NK-92 treated with Interleukin-12 subunit alpha and Interleukin-12 subunit beta, amount 100 ng/mL, for 24 hours (cell line): Measurements from ENCODE around the gene MACROD2.
"Not testable (repeated sequence)": the region's sequence is repeated elsewhere in the genome, so short reads cannot be mapped to it uniquely, and the experiment has no call there.

Experiments
- DNase-seq: peaks from one replicate; lab custom pipeline; 2025; lab: John Stamatoyannopoulos, UW

Gene MACROD2

GRCh38 chr20:14193443-14193842 lies 198.1 kb downstream of the MACROD2 start:
- no peak for DNase-seq

DNA sequence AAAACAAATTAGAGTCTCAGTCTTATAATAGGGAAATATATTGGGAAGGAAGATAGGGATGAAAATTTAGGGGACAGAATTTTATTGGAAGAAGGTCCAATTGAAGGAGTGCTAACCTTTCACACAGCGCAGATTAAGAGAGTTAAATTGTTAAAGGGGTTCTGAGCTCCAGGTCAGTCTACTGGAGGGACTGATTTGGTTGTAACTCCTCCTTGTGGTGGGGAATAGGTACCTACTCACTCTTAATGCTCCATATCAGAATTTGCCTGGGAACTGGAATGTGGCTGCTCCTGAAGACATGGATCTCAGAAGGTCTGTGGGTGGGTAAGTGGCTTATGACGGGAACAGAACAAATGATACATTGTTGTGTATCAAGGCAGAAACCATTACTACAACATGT lies 198.6 kb downstream of the MACROD2 start:
- no peak for DNase-seq

DNA sequence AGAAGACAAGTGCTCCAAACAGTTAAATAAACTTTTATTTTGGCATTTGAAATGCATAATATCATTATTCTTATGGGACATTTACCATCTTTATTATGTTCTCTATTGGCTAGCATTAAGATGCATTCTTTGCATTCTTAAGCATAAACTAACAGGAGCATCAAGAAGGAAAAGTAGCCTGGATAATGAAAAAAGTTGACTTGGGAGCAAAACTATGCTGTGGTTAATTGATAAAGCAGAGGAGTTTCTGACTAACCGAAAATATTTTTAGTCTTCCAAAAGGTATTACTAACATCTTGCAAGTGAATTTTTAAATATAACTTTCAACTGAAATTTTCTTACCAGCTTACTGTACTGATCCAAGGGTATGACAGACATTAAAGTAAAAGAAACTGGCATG lies 201.8 kb downstream of the MACROD2 start:
- DNase-seq, result no peak

DNA sequence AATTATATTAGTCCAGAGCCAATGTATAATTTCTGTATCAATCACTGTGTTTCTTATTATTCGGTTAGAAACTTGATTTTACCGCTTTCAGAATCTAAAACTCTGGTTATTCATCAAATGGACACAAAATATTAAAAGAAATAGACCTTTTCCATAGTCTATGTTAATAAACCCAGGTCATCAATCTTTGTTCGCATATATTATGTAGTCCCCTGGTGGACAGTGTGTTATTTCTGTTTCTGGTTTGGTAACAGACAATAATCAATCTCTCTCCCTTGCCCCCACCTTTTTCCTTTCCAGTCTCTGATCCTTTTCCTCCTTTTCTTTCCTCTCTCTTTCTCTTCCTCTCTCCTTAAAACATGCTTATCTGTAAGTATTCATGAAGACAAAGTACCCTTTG lies 203.1 kb downstream of the MACROD2 start:
- DNase-seq, result no peak

GRCh38 chr20:14199111-14199510 lies 203.8 kb downstream of the MACROD2 start:
- DNase-seq, result no peak

- DNase-seq, result no peak
These were observed 208.3 kb downstream of the MACROD2 start for GRCh38 chr20:14203657-14204056.

DNA sequence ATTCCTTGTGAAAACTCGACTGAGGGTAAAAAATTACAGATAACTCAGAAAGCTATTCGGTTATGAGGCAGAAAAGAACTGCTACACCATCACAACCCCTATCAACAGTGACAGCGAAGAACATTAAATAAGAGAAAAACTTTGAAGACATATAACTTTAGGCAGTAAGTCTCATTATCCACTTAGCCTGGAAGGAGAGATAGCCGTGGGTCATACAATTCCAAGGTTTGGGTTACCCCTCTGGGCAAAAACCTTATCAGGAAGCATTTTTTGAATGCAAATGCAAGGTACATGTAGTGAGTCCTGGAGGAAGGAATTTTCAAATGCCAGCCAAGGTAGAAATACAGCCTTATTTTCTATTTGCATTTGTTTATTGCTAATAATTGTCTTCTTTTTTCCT lies 212.3 kb downstream of the MACROD2 start:
- DNase-seq, result no peak

DNA sequence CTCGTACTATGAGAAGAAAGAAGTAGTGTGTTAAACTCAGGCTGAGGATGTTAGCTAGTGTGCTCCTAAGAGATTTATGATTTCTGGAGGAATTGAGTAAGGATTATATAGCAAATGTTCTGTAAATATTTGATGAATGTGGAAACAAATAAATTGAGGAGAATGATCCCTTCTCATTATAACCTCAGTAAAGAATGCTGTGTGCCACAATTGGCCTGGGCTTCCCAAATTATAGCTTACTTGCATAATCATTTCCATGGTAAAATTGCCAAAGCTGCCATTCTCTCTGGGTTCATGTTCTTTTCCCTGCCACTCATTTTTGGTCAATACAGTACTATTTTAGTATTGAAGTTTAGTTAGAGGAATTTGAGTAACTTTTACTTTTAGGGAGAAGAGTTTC lies 213.6 kb downstream of the MACROD2 start:
- no peak for DNase-seq

DNA sequence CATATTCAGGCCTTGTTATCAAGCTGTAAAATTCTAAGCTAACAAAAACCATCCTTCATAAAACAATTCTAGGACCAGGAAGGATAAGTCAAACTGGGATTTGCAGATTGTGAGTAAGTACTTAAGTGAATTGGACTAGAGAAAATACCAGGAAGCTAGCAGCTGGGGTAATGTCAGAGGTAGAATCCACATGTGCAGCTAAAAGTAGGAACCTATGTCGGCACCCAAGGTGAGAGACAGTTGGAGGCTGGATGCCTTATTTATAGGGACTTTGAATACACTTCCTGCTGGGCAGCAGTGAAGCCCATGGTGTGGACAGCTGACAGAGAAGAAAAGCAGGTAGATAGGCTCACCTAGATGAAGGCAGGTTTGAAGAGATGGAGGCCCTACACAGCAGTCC lies 214.8 kb downstream of the MACROD2 start:
- no peak for DNase-seq

DNA sequence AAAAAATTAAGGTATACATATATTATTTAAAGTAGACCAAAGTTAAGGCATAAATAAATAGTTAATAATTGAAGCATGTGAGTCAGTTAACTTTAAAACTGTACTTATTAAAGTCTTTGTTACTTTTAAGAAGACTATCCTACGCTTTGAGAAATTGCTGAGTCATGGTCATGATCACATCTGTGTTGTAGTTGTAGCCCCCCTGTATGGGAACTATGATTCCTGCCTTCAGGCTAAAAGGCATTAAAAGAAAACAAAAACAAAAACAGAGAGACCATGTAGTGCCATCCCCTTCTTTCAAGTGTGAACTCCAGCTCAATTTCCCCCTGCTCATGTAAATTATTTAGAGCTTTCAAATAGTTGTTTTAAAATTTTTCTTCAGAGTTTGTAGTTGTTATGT lies 218.7 kb downstream of the MACROD2 start:
- no peak for DNase-seq

- DNase-seq, result not testable (repeated sequence)
These were observed 220.6 kb downstream of the MACROD2 start for GRCh38 chr20:14215880-14216279.

- DNase-seq, result no peak
These were observed 224.6 kb downstream of the MACROD2 start for GRCh38 chr20:14219801-14220461.

DNA sequence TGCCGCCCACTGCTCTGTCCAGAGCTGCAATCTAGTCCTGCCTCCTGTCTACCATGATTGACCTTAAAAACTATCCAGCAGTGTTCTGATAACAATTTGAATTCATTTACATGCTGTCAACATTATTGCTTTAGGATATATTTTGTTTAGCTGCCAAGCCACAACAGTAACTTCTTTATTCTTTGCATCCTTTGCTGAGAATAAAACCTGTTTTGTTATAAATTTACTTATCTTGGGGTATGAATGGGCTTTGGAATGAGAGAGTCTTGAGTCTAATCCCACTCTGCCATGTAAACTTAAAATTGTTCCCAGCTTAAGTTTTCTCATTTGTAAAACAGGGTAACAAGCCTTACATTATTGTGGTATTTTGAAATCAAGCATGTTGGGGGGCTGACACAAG lies 225.7 kb downstream of the MACROD2 start:
- no peak for DNase-seq

DNA sequence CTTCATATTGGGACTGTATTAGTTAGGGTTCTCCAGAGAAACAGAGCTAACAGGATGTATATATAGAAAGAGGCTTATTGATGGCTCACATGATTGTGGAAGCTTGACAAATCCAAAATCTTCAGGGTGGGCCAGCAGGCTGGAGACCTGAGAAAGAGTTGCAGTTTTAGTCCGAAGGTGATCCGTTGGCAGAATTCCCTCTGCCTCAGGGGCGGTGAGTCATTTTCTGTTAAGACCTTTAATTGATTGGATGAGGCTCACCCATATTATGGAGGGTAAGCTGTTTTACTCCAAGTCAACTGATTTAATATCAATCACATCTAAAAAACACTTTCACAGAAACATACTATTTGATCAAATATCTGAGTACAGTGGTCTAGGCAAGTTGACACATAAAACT lies 228.5 kb downstream of the MACROD2 start:
- DNase-seq, result no peak

DNA sequence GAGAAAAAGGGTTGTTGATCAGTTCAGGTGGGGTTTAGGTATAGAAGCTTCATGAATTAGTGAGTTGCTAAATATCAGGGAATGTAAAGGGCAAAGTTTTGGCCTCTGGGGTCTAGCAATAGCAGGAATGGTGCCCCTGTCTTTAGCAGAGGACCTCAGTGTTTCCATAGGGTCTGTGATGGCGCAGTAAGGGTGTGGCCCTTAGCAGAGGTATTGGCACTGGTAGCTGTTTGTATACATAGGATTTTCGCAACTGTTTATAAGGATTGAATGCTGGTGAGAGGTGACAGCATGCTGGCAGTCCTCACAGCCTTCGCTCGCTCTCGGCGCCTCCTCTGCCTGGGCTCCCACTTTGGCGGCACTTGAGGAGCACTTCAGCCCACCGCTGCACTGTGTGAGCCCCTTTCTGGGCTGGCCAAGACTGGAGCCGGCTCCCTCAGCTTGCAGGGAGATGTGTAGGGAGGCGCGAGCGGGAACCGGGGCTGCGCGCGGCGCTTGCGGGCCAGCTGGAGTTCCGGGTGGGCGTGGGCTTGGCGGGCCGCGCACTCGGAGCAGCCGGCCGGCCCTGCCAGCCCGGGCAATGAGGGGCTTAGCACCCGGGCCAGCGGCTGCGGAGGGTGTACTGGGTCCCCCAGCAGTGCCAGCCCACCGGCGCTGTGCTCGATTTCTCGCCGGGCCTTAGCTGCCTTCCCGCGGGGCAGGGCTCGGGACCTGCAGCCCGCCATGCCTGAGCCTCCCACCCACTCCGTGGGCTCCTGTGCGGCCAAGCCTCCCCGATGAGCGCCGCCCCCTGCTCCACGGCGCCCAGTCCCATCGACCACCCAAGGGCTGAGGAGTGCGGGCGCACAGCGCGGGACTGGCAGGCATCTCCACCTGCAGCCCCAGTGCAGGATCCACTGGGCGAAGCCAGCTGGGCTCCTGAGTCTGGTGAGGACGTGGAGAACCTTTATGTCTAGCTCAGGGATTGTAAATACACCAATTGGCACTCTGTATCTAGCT lies 231.0 kb downstream of the MACROD2 start:
- DNase-seq, result not testable (repeated sequence)

DNA sequence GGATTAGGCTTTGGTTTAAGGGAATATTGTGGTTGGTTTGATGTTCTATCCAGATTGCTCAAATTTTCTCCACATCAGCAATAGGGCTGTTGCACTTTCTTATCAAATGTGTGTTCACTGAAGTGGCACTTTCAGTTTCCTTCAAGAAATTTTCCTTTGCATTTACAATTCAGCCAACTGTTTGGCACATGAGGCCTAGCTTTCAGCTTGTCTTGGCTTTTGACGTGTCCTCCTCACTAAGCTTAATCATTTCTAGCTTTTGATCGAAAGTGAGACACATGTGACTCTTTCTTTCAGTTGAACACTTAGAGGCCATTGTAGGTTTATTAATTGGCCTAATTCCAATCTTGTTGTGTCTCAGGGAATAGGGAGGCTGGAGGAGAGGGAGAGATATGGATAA lies 237.3 kb downstream of the MACROD2 start:
- DNase-seq, result no peak

DNA sequence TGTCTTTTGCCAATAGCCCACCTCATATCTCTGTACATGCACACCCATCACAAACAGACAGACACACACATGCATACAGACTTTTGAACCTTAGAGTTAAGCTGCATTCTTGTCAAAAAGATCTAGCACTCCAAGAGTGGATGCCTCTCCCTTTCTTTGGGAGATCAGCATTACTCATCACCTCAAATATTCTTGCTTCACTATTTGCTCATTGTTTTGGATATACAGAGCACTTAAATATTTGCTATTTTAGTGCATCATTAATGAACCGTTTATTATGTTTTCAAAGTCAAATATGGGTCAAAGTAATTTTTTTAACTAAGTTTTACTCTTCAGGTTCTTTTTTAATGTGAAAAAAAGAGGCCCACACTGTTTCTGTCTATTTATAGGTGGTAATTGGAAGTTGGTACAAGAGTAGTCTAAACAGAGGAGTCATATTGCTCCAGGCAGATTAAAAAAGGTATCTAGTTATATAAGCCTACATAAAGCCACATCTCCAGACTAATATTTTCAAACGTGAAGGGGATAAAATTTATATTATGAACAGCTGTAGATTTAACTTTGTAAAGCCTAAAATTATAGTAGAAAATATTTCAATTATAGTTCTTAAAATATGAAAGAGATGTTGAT lies 239.5 kb downstream of the MACROD2 start:
- no peak for DNase-seq

DNA sequence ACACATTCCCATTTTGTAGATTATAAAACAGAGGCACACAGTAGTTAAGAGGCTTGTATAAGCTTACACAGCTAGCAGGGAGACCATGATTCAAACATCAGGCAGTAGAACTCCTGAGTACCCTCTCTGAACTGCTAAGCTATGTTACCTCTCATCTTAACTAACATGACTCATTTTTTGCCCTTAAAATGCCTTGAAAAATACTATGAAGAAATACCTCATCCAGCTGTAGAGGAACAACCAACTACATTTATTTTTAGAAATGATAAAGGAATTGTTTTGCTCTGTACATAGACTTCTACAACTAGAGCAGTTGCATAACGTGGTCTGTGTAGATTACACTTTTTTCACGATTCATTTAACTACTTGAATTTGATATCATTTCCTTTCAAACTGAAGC lies 240.0 kb downstream of the MACROD2 start:
- no peak for DNase-seq

DNA sequence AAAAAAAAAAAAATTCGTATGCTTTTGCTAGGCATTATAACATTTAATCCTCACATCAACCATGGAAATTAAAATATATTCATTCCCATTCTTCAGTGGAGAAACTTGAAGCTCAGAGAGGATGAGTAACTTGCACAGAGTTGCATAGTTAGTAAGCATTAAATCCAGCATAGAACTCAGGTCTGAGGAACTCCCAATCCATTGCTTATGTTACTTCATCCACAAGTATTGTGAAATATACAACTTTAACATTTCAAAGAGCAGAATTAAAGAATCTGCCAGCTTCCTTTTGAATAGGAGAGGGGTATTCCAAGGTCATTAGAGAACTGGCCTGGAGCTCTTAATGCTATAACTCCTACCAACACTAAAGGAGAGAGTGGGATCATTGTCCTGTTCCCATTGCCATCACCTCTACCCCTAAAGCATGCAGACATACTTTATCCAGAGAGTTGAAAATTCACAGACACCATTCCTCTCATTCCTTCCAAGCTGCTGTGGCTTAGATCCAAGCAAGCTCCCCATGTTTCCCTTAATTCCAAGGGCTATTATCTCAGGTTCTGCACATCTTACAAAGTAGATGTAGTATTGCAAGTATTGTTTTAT lies 250.2 kb downstream of the MACROD2 start:
- no peak for DNase-seq

DNA sequence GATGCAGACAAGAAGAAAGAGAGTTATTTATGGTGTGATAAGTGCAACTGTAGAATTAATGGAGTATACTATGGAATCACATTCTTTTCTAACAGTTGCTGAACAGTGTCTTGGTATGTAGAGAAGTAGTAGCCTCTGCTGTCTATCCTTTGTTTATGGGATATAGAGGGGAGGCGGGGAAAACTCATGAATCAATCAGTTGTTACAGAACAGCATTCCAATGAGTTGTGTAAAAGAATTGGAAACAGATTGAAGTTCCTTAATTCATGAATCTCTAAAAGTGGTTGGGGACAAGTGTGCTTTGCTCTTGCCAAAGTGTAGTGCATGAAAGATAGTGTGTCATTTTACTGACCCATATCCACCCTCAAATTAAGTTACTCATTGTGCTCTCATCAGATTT lies 264.4 kb downstream of the MACROD2 start:
- no peak for DNase-seq

DNA sequence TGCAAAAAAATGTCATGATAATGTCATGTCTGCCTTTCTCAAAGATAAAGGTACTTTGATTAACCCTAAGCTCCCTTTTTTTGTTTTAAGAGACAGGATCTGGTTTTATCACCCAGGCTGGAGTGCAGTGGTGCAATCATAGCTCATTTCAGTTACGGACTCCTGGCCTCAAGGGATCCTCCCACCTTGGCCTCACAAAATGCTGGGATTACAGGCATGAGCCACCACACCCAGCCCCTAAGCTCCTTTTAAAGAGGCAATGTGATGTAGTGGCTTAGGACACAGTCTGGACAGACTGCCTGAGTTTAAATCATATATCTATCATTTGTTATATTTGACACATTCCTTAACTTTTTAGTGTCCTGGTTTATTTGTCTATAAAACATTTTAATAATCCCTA lies 265.1 kb downstream of the MACROD2 start:
- DNase-seq, result no peak

DNA sequence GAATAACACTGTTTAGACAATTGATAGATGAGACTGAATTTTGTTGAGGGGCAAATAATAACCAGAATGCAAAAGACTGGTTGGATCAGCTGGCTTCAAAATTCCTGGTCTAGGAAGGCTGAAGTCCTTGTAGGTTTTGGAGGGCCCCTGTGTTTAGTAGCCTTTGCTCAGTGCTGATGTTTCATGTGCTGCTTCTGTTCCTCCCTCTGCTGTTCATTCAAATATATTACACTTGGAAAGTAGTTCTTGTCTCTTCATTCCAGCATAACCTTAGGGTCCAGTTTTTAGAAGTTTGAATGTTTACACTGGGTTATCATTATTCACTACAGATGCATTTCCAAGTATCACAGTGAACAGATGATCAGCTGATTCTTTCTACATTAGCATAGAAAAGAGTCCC lies 269.6 kb downstream of the MACROD2 start:
- DNase-seq, result no peak
